Liver (tissue), 9 donors: ENCODE measurements around the gene SMIM26. TPM values are rescaled to one million over a fixed set of nuclear protein-coding genes. Genes with fewer than 3 reads are reported as not detected.
A peak's percentile ranks its signal among the peaks of the same experiment; 100 is the strongest.

Experiments
- DNase-seq: peaks from one replicate; pipeline ENCODE4 v3.0.0-alpha.2; 2017; ENCODE audit warnings: low spot score
- H3K27ac ChIP-seq, 2 donors: one replicate each; pipeline ENCODE4 v1.7.0; 2013; ENCODE audit warnings: inconsistent platforms in 2 of 2, low read length in 2 of 2, control low read depth in 1 of 2, low read depth in 1 of 2, mild to moderate bottlenecking in 1 of 2
- H3K27me3 ChIP-seq, 4 donors: one replicate each; pipeline versions ENCODE4 v1.6.1 to v1.7.0; 2013; ENCODE audit warnings: low read length in 3 of 4, inconsistent platforms in 1 of 4, mild to moderate bottlenecking in 1 of 4, moderate library complexity in 1 of 4; ENCODE audit not compliant: control insufficient read depth in 4 of 4, insufficient read depth in 4 of 4
- H3K36me3 ChIP-seq, 4 donors: one replicate each; pipeline versions ENCODE4 v1.6.1 to v1.7.0; 2013; ENCODE audit warnings: low read length in 3 of 4, mild to moderate bottlenecking in 3 of 4, low read depth in 1 of 4, moderate library complexity in 1 of 4; ENCODE audit not compliant: control insufficient read depth in 4 of 4, insufficient read depth in 3 of 4
- H3K4me1 ChIP-seq, 4 donors: one replicate each; pipeline versions ENCODE4 v1.6.1 to v1.7.0; 2013; ENCODE audit warnings: low read length in 3 of 4, mild to moderate bottlenecking in 3 of 4, moderate library complexity in 1 of 4; ENCODE audit not compliant: control insufficient read depth in 4 of 4, insufficient read depth in 4 of 4
- H3K4me3 ChIP-seq, 3 donors: one replicate each; pipeline versions ENCODE4 v1.6.1 to v1.7.0; 2013; ENCODE audit warnings: low read length in 3 of 3, control low read depth in 1 of 3, low read depth in 1 of 3, mild to moderate bottlenecking in 1 of 3
- H3K9ac ChIP-seq, 2 donors: one replicate each; pipeline ENCODE4 v1.7.0; 2013; ENCODE audit warnings: low read length in 2 of 2, mild to moderate bottlenecking in 2 of 2, moderate library complexity in 2 of 2, control low read depth in 1 of 2, low read depth in 1 of 2
- H3K9me3 ChIP-seq, 4 donors: one replicate each; pipeline versions ENCODE4 v1.6.1 to v1.7.0; 2013; ENCODE audit warnings: low read length in 3 of 4; ENCODE audit not compliant: control insufficient read depth in 4 of 4
- ATF3 ChIP-seq: IDR thresholded peaks from 2 replicates; pipeline ENCODE4 v1.6.1; 2016; ENCODE audit warnings: antibody characterized with exemption
- CTCF ChIP-seq: fragments of 150-350 bp; IDR thresholded peaks from 2 replicates; pipeline ENCODE4 v1.5.1; 2017; ENCODE audit warnings: improper control_type of control experiment, low read depth, low read length; ENCODE audit not compliant: missing input control
- EGR1 ChIP-seq, 2 donors: IDR thresholded peaks; 2 replicates each; pipeline ENCODE4 v1.6.1; 2016 to 2018; ENCODE audit warnings: antibody characterized with exemption in 2 of 2, low read depth in 2 of 2
- FOXA1 ChIP-seq: IDR thresholded peaks from 2 replicates; pipeline ENCODE4 v1.6.1; 2016; ENCODE audit warnings: antibody characterized with exemption
- FOXA2 ChIP-seq: IDR thresholded peaks from 2 replicates; pipeline ENCODE4 v1.6.1; 2016; ENCODE audit warnings: antibody characterized with exemption
- GABPA ChIP-seq, 2 donors: IDR thresholded peaks in 1 of 2; conservative IDR thresholded peaks in 1 of 2; 2 replicates each; pipeline ENCODE4 v1.6.1; 2016; ENCODE audit warnings: antibody characterized with exemption in 2 of 2, mild to moderate bottlenecking in 1 of 2, moderate library complexity in 1 of 2
- HNF4A ChIP-seq, 2 donors: conservative IDR thresholded peaks; 2 replicates each; pipeline ENCODE4 v1.6.1; 2016; ENCODE audit warnings: antibody characterized with exemption in 2 of 2, mild to moderate bottlenecking in 2 of 2
- HNF4G ChIP-seq: IDR thresholded peaks from 2 replicates; pipeline ENCODE4 v1.6.1; 2016; ENCODE audit warnings: antibody characterized with exemption
- JUND ChIP-seq, 2 donors: IDR thresholded peaks; 2 replicates each; pipeline ENCODE4 v1.6.1; 2016; ENCODE audit warnings: antibody characterized with exemption in 2 of 2
- MAX ChIP-seq: IDR thresholded peaks from 2 replicates; pipeline ENCODE4 v1.6.1; 2016; ENCODE audit warnings: antibody characterized with exemption
- NR2F2 ChIP-seq: IDR thresholded peaks from 2 replicates; pipeline ENCODE4 v1.6.1; 2016; ENCODE audit warnings: antibody characterized with exemption
- RAD21 ChIP-seq, 2 donors: IDR thresholded peaks; 2 replicates each; pipeline ENCODE4 v1.6.1; 2016; ENCODE audit warnings: antibody characterized with exemption in 2 of 2, mild to moderate bottlenecking in 2 of 2
- REST ChIP-seq: IDR thresholded peaks from 2 replicates; pipeline ENCODE4 v1.6.1; 2016; ENCODE audit warnings: antibody characterized with exemption, mild to moderate bottlenecking
- RXRA ChIP-seq, 2 donors: IDR thresholded peaks; 2 replicates each; pipeline ENCODE4 v1.6.1; 2017 to 2018; ENCODE audit warnings: antibody characterized with exemption in 2 of 2, mild to moderate bottlenecking in 1 of 2
- SP1 ChIP-seq: IDR thresholded peaks from 2 replicates; pipeline ENCODE4 v1.6.1; 2018; ENCODE audit warnings: antibody characterized with exemption, mild to moderate bottlenecking
- TAF1 ChIP-seq: conservative IDR thresholded peaks from 2 replicates; pipeline ENCODE4 v1.6.1; 2016; ENCODE audit warnings: antibody characterized with exemption, mild to moderate bottlenecking
- YY1 ChIP-seq: IDR thresholded peaks from 2 replicates; pipeline ENCODE4 v1.6.1; 2016; ENCODE audit warnings: antibody characterized with exemption, mild to moderate bottlenecking
- ZBTB33 ChIP-seq: IDR thresholded peaks from 2 replicates; pipeline ENCODE4 v1.6.1; 2016; ENCODE audit warnings: antibody characterized with exemption
- WGBS: extraction: QIAGEN DNeasy Blood & Tissue Kit; methylation state at CpG from one replicate; pipeline ENCODE4 v1.1.7; 2013; 5-methylcytosine and 5-hydroxymethylcytosine counted together
- polyA plus RNA-seq, 2 donors: library from polyadenylated mRNA; stranded (reverse) in 1 of 2; unstranded in 1 of 2; fragments of 200-250 nt in 1 of 2; fragments of >200 nt in 1 of 2; fragmentation: Nextera tagmentation in 1 of 2; extraction: Ambion mirVana in 1 of 2; gene quantifications; one replicate each; pipeline versions ENCODE4 v1.2.1 to v1.2.3, GENCODE V29; 2013 to 2015
- total RNA-seq, 2 donors: library from RNA; depleted of rRNA; stranded (reverse); fragments of >200 nt; gene quantifications; one replicate each; pipeline ENCODE4 v1.2.3, GENCODE V29; 2014
- donor health status: healthy.
- donor health status: healthy.
- donor health status: healthy.
- donor health status: healthy.
- donor health status: healthy.

SMIM26 gene
- total and polyA plus RNA-seq, 4 donors: 37.4 to 142 (median 54.5) TPM

- Histone ChIP-seq H3K27me3 (no peaks in the 10 kb centered on the region), H3K9ac (no peak overlapping the region), H3K9me3 (no peaks in the 10 kb centered on the region), H3K4me3 (no peak overlapping the region), H3K27ac (no peak overlapping the region), H3K36me3 (peaks cover 6 to 64% (median 54%) of the 10 kb centered on the region in 4 donors), H3K4me1 (no peaks in the 10 kb centered on the region)
- no peak for DNase-seq
- no peak for TF ChIP-seq SP1
- TF ChIP-seq EGR1 (IDR thresholded peaks at IDR 0.05; ENCODE audit: low read depth in 2 of 2): no peak
- no peak for TF ChIP-seq FOXA2
- no peak for TF ChIP-seq ATF3
- no peak for TF ChIP-seq TAF1
- no peak for TF ChIP-seq RXRA (IDR thresholded peaks at IDR 0.05)
- TF ChIP-seq HNF4G: no peak
- TF ChIP-seq NR2F2: no peak
- no peak for TF ChIP-seq JUND (IDR thresholded peaks at IDR 0.05)
- TF ChIP-seq FOXA1: no peak
- no peak for TF ChIP-seq REST
- WGBS: 98% methylated on average over 8 of the region's 8 CpGs
Measured at GRCh38 chr20:18553746-18554145, 13.5 kb upstream of the SMIM26 start.

GRCh38 chr20:18567739-18568091 is 483 bp downstream of the SMIM26 start:
- Histone ChIP-seq H3K4me3 (peak overlapping the region; percentile 58 to 87 (median 76)), H3K27me3 (no peaks in the 10 kb centered on the region), H3K9me3 (no peaks in the 10 kb centered on the region), H3K9ac (peak overlapping the region; percentile 93 to 96), H3K36me3 (peaks cover 5 to 15% (median 8%) of the 10 kb centered on the region in 4 donors), H3K4me1 (peaks cover 2 to 12% (median 7%) of the 10 kb centered on the region in 4 donors), H3K27ac (peak overlapping the region; percentile 71 to 77)
- no peak for TF ChIP-seq FOXA1
- TF ChIP-seq HNF4G: no peak
- no peak for TF ChIP-seq REST
- TF ChIP-seq YY1: no peak
- no peak for TF ChIP-seq RXRA (IDR thresholded peaks at IDR 0.05)
- TF ChIP-seq SP1: no peak
- TF ChIP-seq NR2F2: no peak
- no peak for TF ChIP-seq MAX
- no peak for TF ChIP-seq GABPA (IDR thresholded peaks at IDR 0.05 in 1 of 2, conservative IDR thresholded peaks at IDR 0.05 in 1 of 2)
- TF ChIP-seq HNF4A (conservative IDR thresholded peaks at IDR 0.05): no peak
- TF ChIP-seq ZBTB33: no peak
- no peak for TF ChIP-seq FOXA2
- TF ChIP-seq ATF3: no peak
- TF ChIP-seq EGR1 (IDR thresholded peaks at IDR 0.05; ENCODE audit: low read depth in 2 of 2): no peak
- no peak for TF ChIP-seq RAD21 (IDR thresholded peaks at IDR 0.05)
- no peak for TF ChIP-seq CTCF
- 5% methylated on average over 6 of the region's 6 CpGs for WGBS
- no peak for DNase-seq
